ENCODE measurements around the gene GRIA3.

GRCh38 chrX:123223409-123223808 is 39.3 kb downstream of the GRIA3 start:
- TF ChIP-seq CTCF (IDR thresholded peaks at IDR 0.05; ENCODE audit: insufficient read depth, low read depth, low read length) (no peak), EZH2 (IDR thresholded peaks at IDR 0.05; ENCODE audit: insufficient read depth, low read length) (no peak)
